Liver (tissue), 9 donors: ENCODE data around the gene PRCC. TPM values are rescaled to one million over a fixed set of nuclear protein-coding genes. Genes with fewer than 3 reads are reported as not detected.

ENCODE experiments used
- DNase-seq: peaks from one replicate; pipeline ENCODE4 v3.0.0-alpha.2; 2017; ENCODE audit warnings: low spot score
- H3K27ac ChIP-seq, 2 donors: one replicate each; pipeline ENCODE4 v1.7.0; 2013; ENCODE audit warnings: inconsistent platforms in 2 of 2, low read length in 2 of 2, control low read depth in 1 of 2, low read depth in 1 of 2, mild to moderate bottlenecking in 1 of 2
- H3K27me3 ChIP-seq, 4 donors: one replicate each; pipeline versions ENCODE4 v1.6.1 to v1.7.0; 2013; ENCODE audit warnings: low read length in 3 of 4, inconsistent platforms in 1 of 4, mild to moderate bottlenecking in 1 of 4, moderate library complexity in 1 of 4; ENCODE audit not compliant: control insufficient read depth in 4 of 4, insufficient read depth in 4 of 4
- H3K36me3 ChIP-seq, 4 donors: one replicate each; pipeline versions ENCODE4 v1.6.1 to v1.7.0; 2013; ENCODE audit warnings: low read length in 3 of 4, mild to moderate bottlenecking in 3 of 4, low read depth in 1 of 4, moderate library complexity in 1 of 4; ENCODE audit not compliant: control insufficient read depth in 4 of 4, insufficient read depth in 3 of 4
- H3K4me1 ChIP-seq, 4 donors: one replicate each; pipeline versions ENCODE4 v1.6.1 to v1.7.0; 2013; ENCODE audit warnings: low read length in 3 of 4, mild to moderate bottlenecking in 3 of 4, moderate library complexity in 1 of 4; ENCODE audit not compliant: control insufficient read depth in 4 of 4, insufficient read depth in 4 of 4
- H3K4me3 ChIP-seq, 3 donors: one replicate each; pipeline versions ENCODE4 v1.6.1 to v1.7.0; 2013; ENCODE audit warnings: low read length in 3 of 3, control low read depth in 1 of 3, low read depth in 1 of 3, mild to moderate bottlenecking in 1 of 3
- H3K9ac ChIP-seq, 2 donors: one replicate each; pipeline ENCODE4 v1.7.0; 2013; ENCODE audit warnings: low read length in 2 of 2, mild to moderate bottlenecking in 2 of 2, moderate library complexity in 2 of 2, control low read depth in 1 of 2, low read depth in 1 of 2
- H3K9me3 ChIP-seq, 4 donors: one replicate each; pipeline versions ENCODE4 v1.6.1 to v1.7.0; 2013; ENCODE audit warnings: low read length in 3 of 4; ENCODE audit not compliant: control insufficient read depth in 4 of 4
- ATF3 ChIP-seq: IDR thresholded peaks from 2 replicates; pipeline ENCODE4 v1.6.1; 2016; ENCODE audit warnings: antibody characterized with exemption
- CTCF ChIP-seq: fragments of 150-350 bp; IDR thresholded peaks from 2 replicates; pipeline ENCODE4 v1.5.1; 2017; ENCODE audit warnings: improper control_type of control experiment, low read depth, low read length; ENCODE audit not compliant: missing input control
- EGR1 ChIP-seq, 2 donors: IDR thresholded peaks; 2 replicates each; pipeline ENCODE4 v1.6.1; 2016 to 2018; ENCODE audit warnings: antibody characterized with exemption in 2 of 2, low read depth in 2 of 2
- FOXA1 ChIP-seq: IDR thresholded peaks from 2 replicates; pipeline ENCODE4 v1.6.1; 2016; ENCODE audit warnings: antibody characterized with exemption
- FOXA2 ChIP-seq: IDR thresholded peaks from 2 replicates; pipeline ENCODE4 v1.6.1; 2016; ENCODE audit warnings: antibody characterized with exemption
- GABPA ChIP-seq, 2 donors: IDR thresholded peaks in 1 of 2; conservative IDR thresholded peaks in 1 of 2; 2 replicates each; pipeline ENCODE4 v1.6.1; 2016; ENCODE audit warnings: antibody characterized with exemption in 2 of 2, mild to moderate bottlenecking in 1 of 2, moderate library complexity in 1 of 2
- HNF4A ChIP-seq, 2 donors: conservative IDR thresholded peaks; 2 replicates each; pipeline ENCODE4 v1.6.1; 2016; ENCODE audit warnings: antibody characterized with exemption in 2 of 2, mild to moderate bottlenecking in 2 of 2
- HNF4G ChIP-seq: IDR thresholded peaks from 2 replicates; pipeline ENCODE4 v1.6.1; 2016; ENCODE audit warnings: antibody characterized with exemption
- JUND ChIP-seq, 2 donors: IDR thresholded peaks; 2 replicates each; pipeline ENCODE4 v1.6.1; 2016; ENCODE audit warnings: antibody characterized with exemption in 2 of 2
- MAX ChIP-seq: IDR thresholded peaks from 2 replicates; pipeline ENCODE4 v1.6.1; 2016; ENCODE audit warnings: antibody characterized with exemption
- NR2F2 ChIP-seq: IDR thresholded peaks from 2 replicates; pipeline ENCODE4 v1.6.1; 2016; ENCODE audit warnings: antibody characterized with exemption
- RAD21 ChIP-seq, 2 donors: IDR thresholded peaks; 2 replicates each; pipeline ENCODE4 v1.6.1; 2016; ENCODE audit warnings: antibody characterized with exemption in 2 of 2, mild to moderate bottlenecking in 2 of 2
- REST ChIP-seq: IDR thresholded peaks from 2 replicates; pipeline ENCODE4 v1.6.1; 2016; ENCODE audit warnings: antibody characterized with exemption, mild to moderate bottlenecking
- RXRA ChIP-seq, 2 donors: IDR thresholded peaks; 2 replicates each; pipeline ENCODE4 v1.6.1; 2017 to 2018; ENCODE audit warnings: antibody characterized with exemption in 2 of 2, mild to moderate bottlenecking in 1 of 2
- SP1 ChIP-seq: IDR thresholded peaks from 2 replicates; pipeline ENCODE4 v1.6.1; 2018; ENCODE audit warnings: antibody characterized with exemption, mild to moderate bottlenecking
- TAF1 ChIP-seq: conservative IDR thresholded peaks from 2 replicates; pipeline ENCODE4 v1.6.1; 2016; ENCODE audit warnings: antibody characterized with exemption, mild to moderate bottlenecking
- YY1 ChIP-seq: IDR thresholded peaks from 2 replicates; pipeline ENCODE4 v1.6.1; 2016; ENCODE audit warnings: antibody characterized with exemption, mild to moderate bottlenecking
- WGBS: extraction: QIAGEN DNeasy Blood & Tissue Kit; methylation state at CpG from one replicate; pipeline ENCODE4 v1.1.7; 2013; 5-methylcytosine and 5-hydroxymethylcytosine counted together
- polyA plus RNA-seq, 2 donors: library from polyadenylated mRNA; stranded (reverse) in 1 of 2; unstranded in 1 of 2; fragments of 200-250 nt in 1 of 2; fragments of >200 nt in 1 of 2; fragmentation: Nextera tagmentation in 1 of 2; extraction: Ambion mirVana in 1 of 2; gene quantifications; one replicate each; pipeline versions ENCODE4 v1.2.1 to v1.2.3, GENCODE V29; 2013 to 2015
- total RNA-seq, 2 donors: library from RNA; depleted of rRNA; stranded (reverse); fragments of >200 nt; gene quantifications; one replicate each; pipeline ENCODE4 v1.2.3, GENCODE V29; 2014
- donor health status: healthy.
- donor health status: healthy.
- donor health status: healthy.
- donor health status: healthy.
- donor health status: healthy.

Gene PRCC
- total and polyA plus RNA-seq, 4 donors: 8.8 to 19.3 (median 14.3) TPM

GRCh38 chr1:156846643-156847042, 79.3 kb downstream of the PRCC start:
- no peaks in the 10 kb centered on the region for H3K36me3 ChIP-seq
- 88% methylated on average over 5 of the region's 5 CpGs for WGBS
- no peaks in the 10 kb centered on the region for H3K9me3 ChIP-seq
- no peak for DNase-seq
- H3K27ac ChIP-seq: no peak overlapping the region
- peaks cover 0 to 9% (median 6%) of the 10 kb centered on the region in 4 donors for H3K4me1 ChIP-seq
- H3K27me3 ChIP-seq: peaks cover 0 to 9% (median 5%) of the 10 kb centered on the region in 4 donors
- H3K4me3 ChIP-seq: no peak overlapping the region
- no peak overlapping the region for H3K9ac ChIP-seq
- TF ChIP-seq RXRA (IDR thresholded peaks at IDR 0.05) (no peak), FOXA1 (no peak), HNF4G (no peak), NR2F2 (no peak), CTCF (no peak), TAF1 (no peak), YY1 (no peak), JUND (IDR thresholded peaks at IDR 0.05) (no peak), EGR1 (IDR thresholded peaks at IDR 0.05; ENCODE audit: low read depth in 2 of 2) (no peak), REST (no peak), HNF4A (conservative IDR thresholded peaks at IDR 0.05) (no peak), RAD21 (IDR thresholded peaks at IDR 0.05) (no peak), GABPA (IDR thresholded peaks at IDR 0.05 in 1 of 2, conservative IDR thresholded peaks at IDR 0.05 in 1 of 2) (no peak), FOXA2 (no peak), ATF3 (no peak)

- H3K4me1 ChIP-seq: peaks cover 0 to 21% (median 13%) of the 10 kb centered on the region in 4 donors
- 86% methylated on average over 7 of the region's 7 CpGs for WGBS
- TF ChIP-seq RAD21 (IDR thresholded peaks at IDR 0.05) (no peak), RXRA (IDR thresholded peaks at IDR 0.05) (no peak), TAF1 (no peak), HNF4G (no peak), REST (no peak), SP1 (no peak), GABPA (IDR thresholded peaks at IDR 0.05 in 1 of 2, conservative IDR thresholded peaks at IDR 0.05 in 1 of 2) (no peak), FOXA2 (no peak), JUND (IDR thresholded peaks at IDR 0.05) (no peak), CTCF (no peak), ATF3 (no peak), HNF4A (conservative IDR thresholded peaks at IDR 0.05) (no peak), EGR1 (IDR thresholded peaks at IDR 0.05; ENCODE audit: low read depth in 2 of 2) (no peak), MAX (no peak), FOXA1 (no peak), YY1 (no peak)
Observed at GRCh38 chr1:156847591-156848460, 80.5 kb downstream of the PRCC start.

More at GRCh38 chr1:156847591-156848460, 80.5 kb downstream of the PRCC start:
- Histone ChIP-seq H3K4me3 (no peak overlapping the region), H3K9ac (no peak overlapping the region), H3K36me3 (no peaks in the 10 kb centered on the region), H3K9me3 (no peaks in the 10 kb centered on the region), H3K27me3 (peaks cover 0 to 9% (median 5%) of the 10 kb centered on the region in 4 donors), H3K27ac (no peak overlapping the region)
- DNase-seq: no peak
